ENCODE measurements around the gene TENM4.

GRCh38 chr11:79406376-79406775 is 34.5 kb downstream of the TENM4 start:
- TF ChIP-seq CTCF (IDR thresholded peaks at IDR 0.05) (no peak), POLR2AphosphoS5 (IDR thresholded peaks at IDR 0.05; ENCODE audit: low read depth, low read length) (no peak)
